GM21526 (cell line): ENCODE measurements around the gene FAM210B.
A peak's percentile ranks its signal among the peaks of the same experiment; 100 is the strongest.
"Not testable (repeated sequence)": the region's sequence is repeated elsewhere in the genome, so short reads cannot be mapped to it uniquely, and the experiment has no call there.

Experiments
- ATAC-seq: cut with Tn5 transposase; IDR thresholded peaks from one replicate; pipeline ENCODE4 v1.9.1; 2021; ENCODE audit warnings: moderate library complexity; ENCODE audit not compliant: unreplicated experiment, low FRiP score

FAM210B gene, protein sequence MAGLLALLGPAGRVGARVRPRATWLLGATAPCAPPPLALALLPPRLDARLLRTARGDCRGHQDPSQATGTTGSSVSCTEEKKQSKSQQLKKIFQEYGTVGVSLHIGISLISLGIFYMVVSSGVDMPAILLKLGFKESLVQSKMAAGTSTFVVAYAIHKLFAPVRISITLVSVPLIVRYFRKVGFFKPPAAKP

DNA sequence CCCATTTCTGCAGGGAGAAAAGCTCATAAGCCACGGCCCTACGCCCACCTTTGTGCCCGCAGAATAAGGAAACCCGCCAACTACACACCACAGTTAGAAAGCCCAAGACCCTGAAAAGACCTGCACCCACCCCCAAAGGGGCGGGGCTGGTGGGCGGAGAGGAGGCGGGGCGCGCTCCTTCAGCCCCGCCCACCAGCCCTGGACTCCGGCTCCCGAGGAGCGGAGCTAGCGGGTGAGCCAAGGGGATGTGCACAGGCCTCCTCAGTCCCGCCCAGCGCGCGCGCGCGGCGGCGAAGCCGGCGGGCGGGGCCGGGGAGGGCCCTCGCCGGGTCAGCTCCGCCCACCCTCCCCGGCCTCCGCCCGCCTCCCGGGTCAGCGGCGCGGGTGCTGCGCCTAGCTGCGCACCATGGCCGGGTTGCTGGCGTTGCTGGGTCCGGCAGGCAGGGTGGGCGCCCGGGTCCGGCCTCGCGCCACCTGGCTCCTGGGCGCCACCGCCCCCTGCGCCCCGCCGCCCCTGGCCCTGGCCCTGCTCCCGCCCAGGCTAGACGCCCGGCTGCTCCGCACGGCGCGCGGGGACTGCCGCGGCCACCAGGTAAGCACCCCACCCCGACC is at the start of gene FAM210B:
Gene FAM210B (plus strand): TSS at position 375 of the 612 bp plus-strand sequence. CDS start 32 bp downstream, at position 407.
- ATAC-seq: peak; percentile 97

GRCh38 chr20:56316051-56316450 is 42.7 kb upstream of the FAM210B start:
- ATAC-seq: no peak

DNA sequence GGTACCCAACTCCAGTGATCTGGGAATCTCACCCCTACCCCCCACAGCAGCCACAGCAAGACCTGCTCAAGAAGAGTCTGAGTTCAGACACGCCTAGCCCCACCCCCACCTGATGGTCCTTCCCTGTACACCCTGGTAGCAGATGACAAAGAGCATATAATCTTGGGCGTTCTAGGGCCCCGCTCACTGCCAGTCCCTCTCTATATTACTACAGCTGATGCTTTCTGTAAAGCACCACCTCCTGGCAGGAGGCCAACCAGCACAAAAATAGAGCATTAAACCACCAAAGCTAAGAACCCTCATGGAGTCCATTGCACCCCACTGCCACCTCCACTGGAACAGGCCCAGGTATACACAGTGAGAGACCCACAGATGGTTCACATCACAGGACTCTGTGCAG is 42.3 kb upstream of the FAM210B start:
- ATAC-seq: no peak

DNA sequence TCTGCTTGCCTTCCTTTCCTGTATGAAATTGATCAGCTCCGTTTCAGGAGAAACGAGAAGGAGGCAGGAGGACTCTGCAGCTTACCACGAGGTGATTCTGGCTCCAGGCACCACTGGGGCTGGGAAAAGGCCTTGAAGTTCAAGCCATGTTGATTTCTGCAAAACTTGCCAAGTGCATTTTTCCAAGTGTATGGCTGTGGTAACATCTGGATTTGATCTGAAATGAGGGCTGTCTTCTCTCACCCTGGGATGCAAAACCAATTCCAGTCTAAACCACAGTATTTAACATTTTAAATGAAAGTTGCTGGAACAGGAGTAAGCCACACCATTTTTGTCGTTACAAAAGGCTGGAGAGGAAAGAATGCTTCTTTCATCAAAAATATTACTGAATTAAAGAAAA is 36.1 kb upstream of the FAM210B start:
- ATAC-seq: no peak

DNA sequence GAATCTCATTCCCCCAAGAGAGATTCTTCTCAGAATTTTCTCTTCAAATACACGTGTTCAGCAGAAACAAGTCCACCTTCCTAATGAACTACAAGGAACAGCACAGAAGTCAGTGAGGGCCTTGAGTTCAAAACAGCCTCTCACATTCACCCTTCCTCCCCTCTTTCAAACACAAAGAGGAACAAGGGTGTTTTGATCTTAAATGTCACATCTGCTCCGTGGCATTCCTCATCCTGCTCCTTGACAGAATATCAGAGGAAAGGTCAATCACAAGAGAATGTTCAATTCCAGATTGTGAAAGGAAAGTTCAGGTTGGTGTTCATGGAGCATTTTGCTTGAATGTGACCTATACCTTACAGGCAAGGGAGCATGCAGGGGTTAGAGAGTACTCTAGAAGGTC is 35.6 kb upstream of the FAM210B start:
- ATAC-seq: no peak

DNA sequence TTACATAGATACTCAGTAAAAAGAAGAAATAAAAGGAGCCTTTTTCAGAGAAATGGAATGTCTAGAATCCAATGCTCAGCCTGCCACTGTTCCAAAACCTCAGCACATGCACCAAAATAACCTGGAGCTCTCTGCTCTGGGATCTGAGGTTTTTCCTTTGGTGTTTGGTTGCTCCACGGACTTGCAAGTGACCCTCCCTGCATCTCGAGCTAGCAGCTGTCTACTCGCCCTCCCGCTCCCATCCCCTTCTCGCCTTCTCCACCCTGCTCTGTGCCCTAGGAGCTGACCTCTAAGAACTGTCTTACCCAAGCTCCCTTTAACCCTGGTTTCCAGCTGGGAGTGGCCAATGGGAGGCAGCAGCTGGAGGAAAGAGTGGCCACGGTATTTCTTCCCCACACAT is 35.1 kb upstream of the FAM210B start:
- ATAC-seq: no peak

- ATAC-seq: no peak
Measured at GRCh38 chr20:56324806-56325205, 34.0 kb upstream of the FAM210B start.

DNA sequence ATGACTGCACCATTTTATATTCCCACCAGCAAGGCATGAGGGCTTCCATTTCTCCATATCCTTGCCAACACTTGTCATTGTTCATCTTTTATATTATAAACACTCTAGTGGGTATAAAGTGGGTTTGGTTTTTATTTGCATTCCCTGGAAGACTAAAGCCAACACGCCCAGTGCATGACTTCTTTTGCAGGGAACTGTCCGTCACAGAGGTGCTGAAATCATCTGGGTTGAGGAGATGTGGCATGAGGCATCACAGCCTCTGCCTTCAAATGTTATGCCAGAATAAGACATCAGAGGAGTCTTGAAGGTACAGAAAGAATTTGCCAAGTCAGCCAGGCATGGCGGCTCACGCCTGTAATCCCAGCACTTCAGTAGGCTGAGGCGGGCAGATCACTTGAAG is 29.9 kb upstream of the FAM210B start:
- no peak for ATAC-seq

DNA sequence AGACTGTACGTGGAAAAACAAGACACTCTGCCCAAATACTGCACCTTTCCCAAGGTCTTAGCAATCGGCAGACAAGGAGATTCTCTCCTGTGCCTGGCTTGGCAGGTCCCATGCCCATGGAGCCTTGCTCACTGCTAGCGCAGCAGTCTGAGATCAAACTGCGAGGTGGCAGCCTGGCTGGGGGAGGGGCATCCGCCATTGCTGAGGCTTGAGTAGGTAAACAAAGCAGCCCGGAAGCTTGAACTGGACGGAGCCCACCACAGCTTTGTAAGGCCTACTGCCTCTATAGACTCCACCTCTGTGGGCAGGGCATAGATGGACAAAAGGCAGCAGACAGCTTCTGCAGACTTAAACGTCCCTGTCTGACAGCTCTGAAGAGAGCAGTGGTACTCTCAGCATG is 22.1 kb upstream of the FAM210B start:
- ATAC-seq: not testable (repeated sequence)

GRCh38 chr20:56342783-56343182 is 16.0 kb upstream of the FAM210B start:
- no peak for ATAC-seq

- ATAC-seq: no peak
Measured at GRCh38 chr20:56343861-56344381, 14.9 kb upstream of the FAM210B start.

DNA sequence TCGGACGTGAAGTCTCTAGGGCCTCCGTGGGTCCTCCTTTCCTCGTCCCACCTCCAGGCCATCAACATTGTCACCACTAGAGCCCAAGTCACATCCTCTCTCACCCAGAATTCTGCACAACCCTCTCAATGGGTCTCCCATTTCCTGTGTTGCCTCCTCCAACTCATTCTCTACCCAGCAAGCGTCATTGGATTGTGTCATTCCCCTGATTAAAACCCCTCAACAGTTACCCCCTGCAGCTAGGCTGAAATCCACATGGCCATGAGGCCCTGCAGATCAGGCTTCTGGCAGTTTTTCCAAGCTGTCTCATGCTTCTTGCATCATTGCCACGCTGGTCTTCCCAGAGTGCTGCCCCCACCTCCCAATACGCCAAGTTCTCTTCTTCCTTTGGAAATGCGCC is 12.9 kb upstream of the FAM210B start:
- no peak for ATAC-seq

- ATAC-seq: no peak
Measured at GRCh38 chr20:56347628-56348304, 11.0 kb upstream of the FAM210B start.

GRCh38 chr20:56348305-56348693 is 10.5 kb upstream of the FAM210B start:
- ATAC-seq: no peak

DNA sequence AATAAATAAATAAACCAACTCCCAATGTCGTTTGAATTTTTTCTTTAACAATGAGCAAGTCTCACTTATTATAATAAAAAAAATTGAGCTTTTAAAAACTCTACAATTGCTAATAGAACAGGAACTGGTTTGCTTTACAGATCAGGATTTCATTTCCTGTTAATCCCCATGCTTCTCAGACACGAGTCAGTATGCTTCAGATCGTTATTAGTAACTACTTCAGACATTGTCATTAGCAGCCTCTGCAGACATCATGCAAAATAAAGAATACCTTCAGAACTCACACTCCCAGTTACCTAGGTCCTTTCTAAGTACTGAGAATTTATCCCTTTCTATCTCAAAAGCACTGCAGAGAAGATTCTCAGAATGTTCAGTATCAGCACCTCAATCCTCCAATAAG is 10.0 kb upstream of the FAM210B start:
- ATAC-seq: no peak

GRCh38 chr20:56350842-56351241 is 7.9 kb upstream of the FAM210B start:
- ATAC-seq: no peak

GRCh38 chr20:56352345-56353055 is 6.3 kb upstream of the FAM210B start:
- ATAC-seq: no peak

GRCh38 chr20:56353356-56353755 is 5.4 kb upstream of the FAM210B start:
- no peak for ATAC-seq

DNA sequence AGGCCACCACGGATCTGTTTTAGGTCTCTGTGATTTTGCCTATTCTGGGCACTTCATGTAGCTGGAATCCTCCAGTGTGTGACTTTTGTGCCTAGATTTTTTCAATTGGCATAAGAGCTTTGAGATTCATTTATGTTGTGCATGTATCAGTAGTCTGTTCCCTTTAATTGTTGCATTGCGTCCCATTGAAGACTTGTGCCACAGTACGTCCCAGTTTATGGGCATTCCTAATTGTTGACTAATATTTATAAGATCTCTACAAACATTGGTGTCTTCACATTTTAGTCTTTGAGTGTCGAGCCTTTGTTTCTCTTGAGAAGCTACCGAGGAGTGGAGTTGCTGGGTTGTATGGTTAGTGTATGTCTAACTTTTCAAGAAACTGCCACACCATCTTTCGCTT is 704 bp upstream of the FAM210B start:
- no peak for ATAC-seq

DNA sequence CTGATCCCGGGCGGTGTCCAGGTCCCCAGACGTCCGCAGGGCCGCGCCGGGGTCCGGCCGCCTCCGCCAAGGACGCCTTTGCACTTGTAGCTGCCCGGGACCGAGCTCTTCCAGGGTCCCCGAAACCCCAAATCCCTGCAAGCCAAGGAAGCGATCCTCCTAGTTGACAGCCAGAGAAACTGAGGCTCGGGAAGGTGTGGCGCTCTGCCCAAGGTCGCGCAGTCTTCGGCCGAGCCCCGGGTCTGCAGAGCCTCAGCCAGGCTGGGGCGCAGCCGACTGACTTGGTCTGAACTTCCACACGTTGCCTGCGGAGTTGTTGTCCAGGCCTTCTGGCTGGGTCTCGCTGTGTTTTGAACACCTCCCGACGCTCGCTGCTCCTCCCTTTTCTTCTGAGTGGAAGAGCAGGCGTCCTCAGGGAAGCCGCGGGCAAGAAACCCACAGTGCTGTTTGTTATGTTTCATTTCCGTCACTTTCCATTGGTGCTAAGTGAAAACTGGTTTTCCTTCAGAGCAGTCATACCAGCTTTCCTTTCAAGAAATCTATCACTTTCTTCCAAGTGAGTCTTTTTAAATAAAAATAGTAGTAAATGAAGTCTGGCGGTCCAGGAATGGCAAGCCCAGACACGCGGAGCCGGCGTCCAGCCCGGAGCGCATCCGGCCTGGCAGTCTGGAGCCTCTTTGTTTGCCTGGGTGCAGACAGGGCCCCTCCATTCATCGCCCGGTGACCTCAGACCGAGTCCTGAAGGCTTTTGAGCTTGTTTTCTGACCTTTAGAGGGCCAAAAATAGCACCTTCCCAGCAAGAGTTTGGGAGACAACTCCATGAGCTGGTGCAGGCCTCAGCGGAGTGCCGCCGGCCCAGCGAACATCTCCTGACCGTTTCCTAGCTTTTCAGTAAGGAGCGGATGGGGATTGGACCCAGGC is 698 bp downstream of the FAM210B start:
- peak; percentile 23 for ATAC-seq
